Colonic mucosa (tissue), 4 donors: ENCODE results near the gene INKA2. TPM values are rescaled to one million over a fixed set of nuclear protein-coding genes. Genes with fewer than 3 reads are reported as not detected.

Source experiments
- DNase-seq: peaks from one replicate; pipeline ENCODE4 v3.0.0-alpha.2; 2020
- H3K27ac ChIP-seq: fragments of 200-600 bp; one replicate; pipeline ENCODE4 v1.8.0; 2021
- H3K27me3 ChIP-seq: fragments of 200-600 bp; one replicate; pipeline ENCODE4 v1.8.0; 2021
- H3K36me3 ChIP-seq: fragments of 200-600 bp; one replicate; pipeline ENCODE4 v1.8.0; 2021
- H3K4me1 ChIP-seq: fragments of 200-600 bp; one replicate; pipeline ENCODE4 v1.8.0; 2021; ENCODE audit warnings: mild to moderate bottlenecking
- H3K4me3 ChIP-seq: fragments of 200-600 bp; one replicate; pipeline ENCODE4 v1.8.0; 2021
- H3K9ac ChIP-seq, 2 donors: one replicate each; pipeline ENCODE4 v1.7.0; 2013; ENCODE audit warnings: control low read depth in 2 of 2, low read depth in 2 of 2, low read length in 2 of 2
- H3K9me3 ChIP-seq: fragments of 200-600 bp; one replicate; pipeline ENCODE4 v1.8.0; 2021
- CTCF ChIP-seq: fragments of 200-600 bp; IDR thresholded peaks from one replicate; pipeline ENCODE4 v1.8.0; 2022; ENCODE audit warnings: antibody characterized with exemption, mild to moderate bottlenecking
- intact Hi-C: fragments of 100-400 bp; cut with DNase I; formaldehyde crosslinking; loops from one replicate; pipeline ENCODE4 v1.14.1; 2022
- total RNA-seq, 2 donors: library from RNA; stranded (reverse); fragmentation: NEBNext Ultra II Directional in 1 of 2; extraction: Animal tissue kit (Norgen Biotek cat#: 25700) in 1 of 2; gene quantifications; one replicate each; pipeline ENCODE4 v1.2.1, GENCODE V29; 2021
- donor health status: healthy.
- donor health status: DM: no; HTN: no; CAD: no.
- donor health status: DM: no; HTN: no; CAD: no.

INKA2 gene
- total RNA-seq, 2 donors from 2014 or later = 2.2 to 4.0 TPM

- Histone ChIP-seq H3K27me3 (no peaks in the 10 kb centered on the region), H3K36me3 (no peaks in the 10 kb centered on the region), H3K9me3 (no peaks in the 10 kb centered on the region), H3K9ac (no peak overlapping the region), H3K27ac (no peak overlapping the region), H3K4me1 (no peaks in the 10 kb centered on the region), H3K4me3 (no peak overlapping the region)
- DNase-seq = no peak
- intact Hi-C loops = no loop called here
- no peak for TF ChIP-seq CTCF
Measured at GRCh38 chr1:111709986-111710385, 29.2 kb downstream of the INKA2 start.

GRCh38 chr1:111707906-111708305 lies 31.3 kb downstream of the INKA2 start:
- no peak for DNase-seq
- no peaks in the 10 kb centered on the region for H3K9me3 ChIP-seq
- no peak overlapping the region for H3K27ac ChIP-seq
- H3K4me3 ChIP-seq = no peak overlapping the region
- no peak overlapping the region for H3K9ac ChIP-seq
- intact Hi-C loops = no loop called here
- no peaks in the 10 kb centered on the region for H3K27me3 ChIP-seq
- H3K36me3 ChIP-seq = no peaks in the 10 kb centered on the region
- H3K4me1 ChIP-seq = no peaks in the 10 kb centered on the region
- no peak for TF ChIP-seq CTCF

- Histone ChIP-seq H3K4me3 (no peak overlapping the region), H3K36me3 (no peaks in the 10 kb centered on the region), H3K4me1 (no peaks in the 10 kb centered on the region), H3K9me3 (no peaks in the 10 kb centered on the region), H3K9ac (no peak overlapping the region), H3K27me3 (no peaks in the 10 kb centered on the region), H3K27ac (no peak overlapping the region)
- intact Hi-C loops = no loop called here
- DNase-seq = no peak
- TF ChIP-seq CTCF = no peak
Measured at GRCh38 chr1:111706921-111707320, 32.3 kb downstream of the INKA2 start.

DNA sequence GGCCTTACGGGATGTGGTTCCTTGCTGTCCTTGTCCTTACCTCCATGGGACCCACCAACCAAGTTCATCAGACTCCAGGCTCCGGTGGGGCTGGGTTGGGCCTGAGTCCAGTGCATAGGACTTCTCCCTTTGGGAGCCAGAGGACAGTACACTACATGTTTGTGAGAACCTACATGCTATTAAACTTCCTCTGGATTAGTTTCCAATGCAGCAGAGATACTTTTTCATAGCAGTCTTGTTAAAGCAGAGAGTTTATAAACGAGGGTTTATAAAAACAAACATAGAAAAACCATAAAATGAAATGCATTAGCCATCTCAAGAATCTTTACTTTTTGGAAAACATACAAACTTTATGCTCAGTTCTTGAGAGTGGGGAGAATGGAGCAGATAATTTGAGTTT lies 33.4 kb downstream of the INKA2 start:
- DNase-seq = no peak
- H3K4me1 ChIP-seq = no peaks in the 10 kb centered on the region
- no peak overlapping the region for H3K4me3 ChIP-seq
- H3K9me3 ChIP-seq = no peaks in the 10 kb centered on the region
- intact Hi-C loops = no loop called here
- H3K27me3 ChIP-seq = no peaks in the 10 kb centered on the region
- no peak for TF ChIP-seq CTCF
- H3K27ac ChIP-seq = no peak overlapping the region
- no peak overlapping the region for H3K9ac ChIP-seq
- H3K36me3 ChIP-seq = no peaks in the 10 kb centered on the region

GRCh38 chr1:111704776-111705175 lies 34.4 kb downstream of the INKA2 start:
- no peak for DNase-seq
- H3K4me3 ChIP-seq = no peak overlapping the region
- H3K9me3 ChIP-seq = no peaks in the 10 kb centered on the region
- H3K27ac ChIP-seq = no peak overlapping the region
- peaks cover 7% of the 10 kb centered on the region for H3K36me3 ChIP-seq
- H3K27me3 ChIP-seq = no peaks in the 10 kb centered on the region
- intact Hi-C loops = no loop called here
- no peak overlapping the region for H3K9ac ChIP-seq
- no peaks in the 10 kb centered on the region for H3K4me1 ChIP-seq
- TF ChIP-seq CTCF = no peak

DNA sequence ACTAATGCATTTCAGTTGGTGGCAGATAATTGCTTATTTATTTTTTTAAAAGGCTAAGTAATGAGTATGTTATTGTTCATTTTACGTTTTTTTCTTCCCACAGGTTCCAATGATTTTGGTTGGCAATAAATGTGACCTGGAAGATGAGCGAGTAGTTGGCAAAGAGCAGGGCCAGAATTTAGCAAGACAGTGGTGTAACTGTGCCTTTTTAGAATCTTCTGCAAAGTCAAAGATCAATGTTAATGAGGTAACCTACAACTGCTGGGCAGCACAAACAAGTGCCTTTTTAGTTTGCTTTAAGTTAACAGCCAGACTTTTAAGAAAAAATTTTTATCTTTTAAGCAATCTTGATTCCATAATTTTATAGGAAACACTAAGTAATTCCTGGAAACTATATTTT lies 35.0 kb downstream of the INKA2 start:
- no peak for TF ChIP-seq CTCF
- DNase-seq = no peak
- H3K36me3 ChIP-seq = peaks cover 8% of the 10 kb centered on the region
- H3K9ac ChIP-seq = no peak overlapping the region
- H3K27ac ChIP-seq = no peak overlapping the region
- no peaks in the 10 kb centered on the region for H3K27me3 ChIP-seq
- no peaks in the 10 kb centered on the region for H3K9me3 ChIP-seq
- no peak overlapping the region for H3K4me3 ChIP-seq
- H3K4me1 ChIP-seq = no peaks in the 10 kb centered on the region
- intact Hi-C loops = no loop called here
